Fibroblast of villous mesenchyme (primary cell): ENCODE results near the gene ACTMAP. TPM values are rescaled to one million over a fixed set of nuclear protein-coding genes. Genes with fewer than 3 reads are reported as not detected.

Source experiments
- DNase-seq: peaks from one replicate; pipeline ENCODE4 v3.0.0-alpha.2; 2010; ENCODE audit warnings: low read depth
- H3K4me3 ChIP-seq: 2 replicates; pipeline ENCODE4 v1.5.1; 2011; ENCODE audit warnings: low read depth, mild to moderate bottlenecking, low read length
- total RNA-seq: library from RNA; depleted of rRNA; stranded (reverse); fragments of >200 nt; gene quantifications from 2 replicates; pipeline ENCODE4 v1.2.3, GENCODE V29; 2012
- TF ChIP-seq, protein P1 (sequence below): IDR thresholded peaks from 2 replicates; pipeline ENCODE4 v1.5.1; 2012; ENCODE audit warnings: low read depth, mild to moderate bottlenecking, low read length; ENCODE audit not compliant: insufficient read depth

Gene ACTMAP
- total RNA-seq, 1 donor, result 0.86 TPM

DNA sequence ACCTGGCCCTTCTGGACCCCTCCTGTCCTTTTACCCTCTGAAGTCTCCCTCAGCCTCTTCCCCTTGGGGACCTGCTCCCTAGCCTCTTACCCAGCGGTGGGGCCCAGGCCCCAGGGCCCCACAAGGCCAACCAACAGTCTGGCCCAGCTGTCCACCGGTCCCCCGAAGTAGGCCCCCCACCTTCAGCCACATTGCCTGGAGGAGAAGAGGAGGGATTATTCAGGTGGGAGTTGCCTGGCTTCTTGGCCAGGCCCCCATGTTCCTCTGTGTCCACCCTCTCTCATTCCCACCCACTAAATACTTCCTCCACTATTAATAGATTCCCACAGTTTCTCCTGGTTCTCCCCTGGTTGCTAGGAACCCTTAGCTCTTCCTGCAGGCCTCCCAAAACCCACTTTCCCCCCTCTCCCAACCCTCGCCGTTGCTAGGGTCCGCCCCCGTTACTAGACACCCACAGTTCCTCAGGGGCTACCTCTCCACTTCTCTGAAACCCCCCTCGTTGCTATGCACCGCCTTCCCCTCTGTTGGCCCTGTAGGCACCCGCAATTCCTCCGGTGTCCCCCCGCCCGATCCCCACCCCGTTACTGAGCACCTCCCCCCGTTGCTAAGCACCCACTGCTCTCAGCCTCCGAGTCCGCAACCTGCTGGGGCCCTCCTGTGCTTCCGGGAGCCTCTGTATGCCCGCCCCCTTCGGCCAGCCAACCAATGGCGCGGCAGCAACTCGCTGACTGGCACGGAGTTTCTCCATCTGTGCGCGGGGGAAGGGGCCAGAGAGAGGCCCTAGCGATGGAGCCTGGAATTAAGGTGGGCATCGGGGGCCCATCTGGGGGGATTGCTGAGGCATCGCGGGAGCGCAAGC lies 35.6 kb downstream of the ACTMAP start:
- TF ChIP-seq, protein P1, sequence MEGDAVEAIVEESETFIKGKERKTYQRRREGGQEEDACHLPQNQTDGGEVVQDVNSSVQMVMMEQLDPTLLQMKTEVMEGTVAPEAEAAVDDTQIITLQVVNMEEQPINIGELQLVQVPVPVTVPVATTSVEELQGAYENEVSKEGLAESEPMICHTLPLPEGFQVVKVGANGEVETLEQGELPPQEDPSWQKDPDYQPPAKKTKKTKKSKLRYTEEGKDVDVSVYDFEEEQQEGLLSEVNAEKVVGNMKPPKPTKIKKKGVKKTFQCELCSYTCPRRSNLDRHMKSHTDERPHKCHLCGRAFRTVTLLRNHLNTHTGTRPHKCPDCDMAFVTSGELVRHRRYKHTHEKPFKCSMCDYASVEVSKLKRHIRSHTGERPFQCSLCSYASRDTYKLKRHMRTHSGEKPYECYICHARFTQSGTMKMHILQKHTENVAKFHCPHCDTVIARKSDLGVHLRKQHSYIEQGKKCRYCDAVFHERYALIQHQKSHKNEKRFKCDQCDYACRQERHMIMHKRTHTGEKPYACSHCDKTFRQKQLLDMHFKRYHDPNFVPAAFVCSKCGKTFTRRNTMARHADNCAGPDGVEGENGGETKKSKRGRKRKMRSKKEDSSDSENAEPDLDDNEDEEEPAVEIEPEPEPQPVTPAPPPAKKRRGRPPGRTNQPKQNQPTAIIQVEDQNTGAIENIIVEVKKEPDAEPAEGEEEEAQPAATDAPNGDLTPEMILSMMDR, result no peak
- DNase-seq, result peak; percentile 95
- H3K4me3 ChIP-seq, result peak overlapping the region; percentile 68

DNA sequence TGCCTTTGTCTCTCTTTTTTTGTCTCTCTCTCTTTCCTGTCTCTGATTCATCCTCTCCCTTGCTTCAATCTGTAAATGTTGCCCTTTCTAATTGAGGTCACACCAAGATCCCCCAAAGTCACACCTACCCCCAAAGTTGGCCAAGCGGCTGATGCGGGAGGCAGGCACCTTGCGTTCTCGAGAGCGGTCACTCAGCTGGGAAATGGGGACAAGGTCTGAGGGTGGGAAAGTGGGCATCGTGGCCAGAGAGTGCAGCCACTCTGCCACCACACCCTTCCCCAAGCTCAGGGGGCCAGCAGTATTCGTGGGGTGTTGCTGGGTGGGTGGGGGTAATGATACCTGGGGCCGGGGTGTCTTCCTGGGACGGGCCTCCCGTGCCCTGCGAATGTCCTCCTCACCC lies 36.3 kb downstream of the ACTMAP start:
- TF ChIP-seq, protein P1, result no peak

DNA sequence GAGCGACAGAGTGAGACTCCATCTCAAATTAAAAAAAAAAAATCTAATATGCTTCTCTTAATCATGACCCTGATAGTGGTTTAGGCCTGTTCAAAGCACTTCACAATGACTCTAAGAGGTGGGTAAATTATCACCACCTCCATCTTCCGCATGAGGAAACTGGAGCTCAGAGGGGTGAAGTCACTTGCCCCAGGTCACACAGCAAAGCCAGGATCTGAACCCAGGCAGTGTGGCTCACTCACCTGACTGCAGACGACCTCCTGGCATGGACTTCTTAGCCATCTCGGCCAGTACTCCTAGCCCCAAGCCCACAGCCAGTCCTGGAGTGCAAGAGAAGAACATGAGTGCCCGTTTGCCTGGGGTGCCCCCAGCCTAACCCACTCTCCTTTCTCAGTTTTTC lies 40.5 kb downstream of the ACTMAP start:
- TF ChIP-seq, protein P1, result no peak
- no peak for DNase-seq
- no peak overlapping the region for H3K4me3 ChIP-seq

More for the DNA sequence above, 36.3 kb downstream of the ACTMAP start:
- DNase-seq, result no peak
- peak overlapping the region; percentile 68 for H3K4me3 ChIP-seq

DNA sequence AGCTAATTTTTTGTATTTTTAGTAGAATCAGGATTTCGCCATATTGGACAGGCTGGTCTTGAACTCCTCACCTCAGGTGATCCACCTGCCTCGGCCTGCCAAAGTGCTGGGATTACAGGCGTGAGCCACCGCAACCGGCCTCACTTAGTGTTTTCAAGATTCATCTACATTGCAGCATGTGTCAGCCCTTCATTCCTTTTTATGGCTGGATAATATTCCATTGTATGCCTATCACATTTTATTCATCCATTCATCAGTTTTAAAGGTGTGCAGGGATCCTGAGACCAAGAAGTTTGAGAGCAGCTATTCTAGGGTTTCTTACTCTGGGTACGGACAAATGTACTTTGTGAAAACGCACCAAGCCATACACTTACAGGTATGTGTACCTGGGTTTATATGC lies 42.7 kb downstream of the ACTMAP start:
- no peak for DNase-seq
- TF ChIP-seq, protein P1, result no peak
- no peak overlapping the region for H3K4me3 ChIP-seq

DNA sequence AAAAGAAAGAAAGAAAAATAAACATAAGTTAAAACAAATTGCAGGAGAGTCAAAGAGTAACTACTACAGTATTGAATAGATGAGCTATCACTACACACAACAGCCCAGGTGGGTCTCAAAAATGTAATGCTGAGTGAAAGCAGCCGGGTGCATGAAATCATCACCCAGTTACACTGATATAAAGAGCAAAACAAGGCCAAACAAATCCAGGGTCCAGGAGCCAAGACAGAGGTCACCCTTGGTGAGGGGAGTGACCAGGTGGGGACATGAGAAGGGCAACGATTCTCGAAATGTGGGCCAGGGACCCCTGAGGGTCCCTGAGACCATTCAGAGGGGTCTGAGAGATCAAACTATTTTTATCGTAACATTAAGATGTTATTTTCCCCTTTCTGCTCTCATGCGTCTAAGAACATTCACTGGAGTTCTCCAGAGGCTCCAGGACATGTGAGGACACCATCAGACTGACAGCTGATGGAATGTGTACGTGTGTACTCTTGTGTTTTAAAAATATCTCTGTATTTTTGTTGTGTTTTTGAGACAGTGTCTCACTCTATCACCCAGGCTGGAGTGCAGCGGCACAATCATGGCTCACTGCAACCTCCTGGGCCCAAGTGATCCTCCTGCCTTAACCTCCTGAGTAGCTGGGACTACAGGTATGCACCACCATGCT lies 44.2 kb downstream of the ACTMAP start:
- DNase-seq, result no peak
- TF ChIP-seq, protein P1, result no peak
- no peak overlapping the region for H3K4me3 ChIP-seq

DNA sequence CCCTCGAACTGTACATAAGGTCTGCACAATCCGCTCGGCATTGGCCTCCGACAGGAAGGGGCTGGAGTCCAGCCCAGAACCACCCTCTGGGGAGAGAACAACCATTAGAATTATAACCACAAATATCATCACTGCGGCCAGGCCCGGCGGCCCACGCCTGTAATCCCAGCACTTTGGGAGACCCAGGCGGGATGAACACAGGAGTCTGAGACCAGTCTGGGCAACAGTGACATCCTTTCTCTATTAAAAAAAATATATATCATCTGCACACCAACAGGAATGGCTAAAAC lies 45.0 kb downstream of the ACTMAP start:
- H3K4me3 ChIP-seq, result no peak overlapping the region
- no peak for DNase-seq
- TF ChIP-seq, protein P1, result no peak
